Gastrocnemius medialis (tissue), 4 donors: Measurements from ENCODE around the gene TAS1R3. TPM values are rescaled to one million over a fixed set of nuclear protein-coding genes. Genes with fewer than 3 reads are reported as not detected.
A peak's percentile ranks its signal among the peaks of the same experiment; 100 is the strongest.
"Not testable (repeated sequence)": the region's sequence is repeated elsewhere in the genome, so short reads cannot be mapped to it uniquely, and the experiment has no call there.

ENCODE experiments used
- ATAC-seq, 2 donors: fragments of 150-250 bp; one replicate each; pipeline ENCODE4 v1.9.1; 2016
- DNase-seq, 2 donors: peaks; one replicate each; pipeline ENCODE4 v3.0.0-alpha.2; 2019
- H3K27ac ChIP-seq, 4 donors: fragments of 200-600 bp; sonication (generic); 1 replicate in 1 of 4; 2 replicates in 3 of 4; pipeline ENCODE4 v1.5.1; 2016 to 2018; ENCODE audit warnings: mild to moderate bottlenecking in 2 of 4, moderate library complexity in 1 of 4
- H3K27me3 ChIP-seq, 3 donors: fragments of 200-600 bp; sonication (generic) in 2 of 3; 1 replicate in 1 of 3; 2 replicates in 2 of 3; pipeline versions ENCODE4 v1.5.1 to v1.6.0; 2016 to 2019; ENCODE audit warnings: mild to moderate bottlenecking in 1 of 3, moderate library complexity in 1 of 3
- H3K36me3 ChIP-seq, 2 donors: fragments of 200-600 bp; sonication (generic) in 1 of 2; one replicate each; pipeline ENCODE4 v1.5.1; 2017 to 2018
- H3K4me1 ChIP-seq, 2 donors: fragments of 200-600 bp; sonication (generic) in 1 of 2; one replicate each; pipeline ENCODE4 v1.5.1; 2016 to 2017; ENCODE audit warnings: mild to moderate bottlenecking in 2 of 2
- H3K4me3 ChIP-seq, 4 donors: fragments of 200-600 bp; sonication (generic) in 3 of 4; 1 replicate in 1 of 4; 2 replicates in 3 of 4; pipeline ENCODE4 v1.5.1; 2016 to 2019; ENCODE audit warnings: mild to moderate bottlenecking in 2 of 4
- H3K9me3 ChIP-seq, 3 donors: fragments of 200-600 bp; sonication (generic) in 2 of 3; 1 replicate in 1 of 3; 2 replicates in 2 of 3; pipeline ENCODE4 v1.5.1; 2016 to 2019
- CTCF ChIP-seq, 5 experiments: fragments of 450-650 bp in 3 of 5; fragments of 200-600 bp in 2 of 5; sonication (generic) in 2 of 5; IDR thresholded peaks in 4 of 5; conservative IDR thresholded peaks in 1 of 5; 1 replicate in 4 of 5; 2 replicates in 1 of 5; pipeline ENCODE4 v1.5.1; 2016 to 2019; ENCODE audit warnings: antibody characterized with exemption in 5 of 5, mild to moderate bottlenecking in 3 of 5, moderate library complexity in 3 of 5
- POLR2A ChIP-seq, 2 donors: fragments of 450-650 bp; IDR thresholded peaks; one replicate each; pipeline ENCODE4 v1.6.1; 2017; ENCODE audit warnings: antibody characterized with exemption in 2 of 2, mild to moderate bottlenecking in 2 of 2, moderate library complexity in 2 of 2
- in situ Hi-C, 4 donors: fragments of 200-750 bp; cut with MboI; loops; one replicate each; pipeline versions ENCODE4 v1.15.0 to v1.8.0; 2017; ENCODE audit warnings: low sequenced_read_pairs in 4 of 4
- intact Hi-C: fragments of 100-400 bp; cut with DNase I; formaldehyde crosslinking; loops from one replicate; pipeline ENCODE4 v1.15.1; 2023; ENCODE audit warnings: low total_unique reads
- total RNA-seq, 4 donors: library from RNA; depleted of rRNA; stranded (reverse); fragments of >200 nt; gene quantifications; one replicate each; pipeline versions ENCODE4 v1.1.0 to v1.2.3, GENCODE V29; 2016

TAS1R3 gene
- total RNA-seq, 4 donors from 2014 or later = 0.20 to 0.44 TPM; not detected in 2

- DNase-seq (no peak), ATAC-seq (no peak)
- in situ Hi-C loops = no loop called here
- H3K4me3 ChIP-seq = no peak overlapping the region
- H3K27ac ChIP-seq = no peak overlapping the region
- peaks cover 8% of the 10 kb centered on the region in 2 donors for H3K4me1 ChIP-seq
- H3K27me3 ChIP-seq = peaks cover 0 to 1% (median 0%) of the 10 kb centered on the region in 3 donors
- H3K9me3 ChIP-seq = no peaks in the 10 kb centered on the region
- intact Hi-C loops = no loop called here
- no peak for TF ChIP-seq CTCF (IDR thresholded peaks at IDR 0.05 in 4 of 5, conservative IDR thresholded peaks at IDR 0.05 in 1 of 5)
- TF ChIP-seq POLR2A (IDR thresholded peaks at IDR 0.05) = no peak
- no peaks in the 10 kb centered on the region for H3K36me3 ChIP-seq
Observed at GRCh38 chr1:1367315-1367714, 36.2 kb downstream of the TAS1R3 start.

DNA sequence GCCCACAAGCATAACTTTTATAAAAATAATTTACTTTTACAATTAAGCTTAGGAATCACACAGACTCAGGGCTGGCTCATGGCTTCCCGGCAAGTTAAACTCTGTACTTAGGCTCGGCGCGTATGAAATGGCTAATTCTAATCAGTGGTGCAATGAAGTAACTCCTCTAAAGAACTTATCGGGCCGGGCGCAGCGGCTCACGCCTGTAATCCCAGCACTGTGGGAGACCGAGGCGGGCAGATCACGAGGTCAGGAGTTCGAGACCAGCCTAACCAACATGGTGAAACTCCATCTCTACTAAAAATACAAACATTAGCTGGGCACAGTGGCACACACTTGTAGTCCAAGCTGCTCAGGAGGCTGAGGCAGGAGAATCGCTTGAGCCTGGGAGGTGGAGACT, 39.0 kb downstream of the TAS1R3 start:
- in situ Hi-C loops, H3K4me3 ChIP-seq, H3K9me3 ChIP-seq, H3K27ac ChIP-seq, H3K27me3 ChIP-seq, DNase-seq, ATAC-seq: not testable (repeated sequence)
- Histone ChIP-seq H3K36me3 (peaks cover 0 to 11% of the 10 kb centered on the region in 2 donors), H3K4me1 (peaks cover 23 to 29% of the 10 kb centered on the region in 2 donors)
- intact Hi-C loops = loop anchor here (10.0 kb wide), 1 partner anchor 135 kb away; no protein-coding TSS in a partner anchor

- H3K4me3 ChIP-seq = no peak overlapping the region
- no peak for TF ChIP-seq POLR2A (IDR thresholded peaks at IDR 0.05)
- TF ChIP-seq CTCF (IDR thresholded peaks at IDR 0.05 in 4 of 5, conservative IDR thresholded peaks at IDR 0.05 in 1 of 5) = no peak
- no peaks in the 10 kb centered on the region for H3K9me3 ChIP-seq
- intact Hi-C loops (loop anchor here (10.0 kb wide), 1 partner anchor 134 kb away; no protein-coding TSS in a partner anchor), in situ Hi-C loops (no loop called here)
- H3K27ac ChIP-seq = no peak overlapping the region
- H3K27me3 ChIP-seq = no peaks in the 10 kb centered on the region
- DNase-seq (no peak), ATAC-seq (no peak)
- peaks cover 0 to 11% of the 10 kb centered on the region in 2 donors for H3K36me3 ChIP-seq
- peaks cover 26 to 31% of the 10 kb centered on the region in 2 donors for H3K4me1 ChIP-seq
Observed at GRCh38 chr1:1370771-1371300, 39.8 kb downstream of the TAS1R3 start.

DNA sequence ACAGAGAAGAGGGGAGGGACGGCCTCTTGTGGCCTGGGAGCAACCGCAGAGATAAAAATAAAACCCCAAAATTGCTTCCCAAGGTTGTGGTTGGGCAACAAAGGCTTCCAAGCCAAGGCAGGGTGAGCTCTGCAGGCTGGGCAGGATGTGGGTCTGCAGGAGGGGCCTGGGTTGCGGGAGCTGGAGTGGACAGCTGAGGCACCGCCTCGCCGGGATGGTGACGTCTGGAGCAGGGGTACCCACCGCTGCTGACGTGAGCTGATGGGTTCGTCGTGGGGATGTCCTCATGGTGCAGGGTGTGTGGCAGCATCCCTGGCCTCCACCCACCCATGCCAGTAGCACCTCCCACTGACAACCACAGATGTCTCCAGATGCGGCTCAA, 40.3 kb downstream of the TAS1R3 start:
- intact Hi-C loops (loop anchor here (10.0 kb wide), 1 partner anchor 133 kb away; no protein-coding TSS in a partner anchor), in situ Hi-C loops (no loop called here)
- TF ChIP-seq POLR2A (IDR thresholded peaks at IDR 0.05) = no peak
- TF ChIP-seq CTCF (IDR thresholded peaks at IDR 0.05 in 4 of 5, conservative IDR thresholded peaks at IDR 0.05 in 1 of 5) = no peak

GRCh38 chr1:1371746-1372711, 40.9 kb downstream of the TAS1R3 start:
- TF ChIP-seq CTCF (IDR thresholded peaks at IDR 0.05 in 4 of 5, conservative IDR thresholded peaks at IDR 0.05 in 1 of 5) (peak; percentile 89 to 97 (median 94)), POLR2A (IDR thresholded peaks at IDR 0.05) (no peak)
- in situ Hi-C loops (no loop called here), intact Hi-C loops (loop anchor here (1.0 to 10.0 kb wide), 2 partner anchors 18 to 133 kb away; no protein-coding TSS in a partner anchor)
- H3K36me3 ChIP-seq = peaks cover 0 to 11% of the 10 kb centered on the region in 2 donors
- peaks cover 28 to 38% of the 10 kb centered on the region in 2 donors for H3K4me1 ChIP-seq
- H3K4me3 ChIP-seq = no peak overlapping the region
- H3K9me3 ChIP-seq = no peaks in the 10 kb centered on the region
- H3K27ac ChIP-seq = peak overlapping the region; percentile 5 to 51 (median 38)
- DNase-seq (peak in 1 of 2 donors; percentile 63), ATAC-seq (peak in 1 of 2 donors; percentile 17)
- H3K27me3 ChIP-seq = no peaks in the 10 kb centered on the region

More for the DNA sequence above, 40.3 kb downstream of the TAS1R3 start:
- no peak overlapping the region for H3K27ac ChIP-seq
- H3K9me3 ChIP-seq = no peaks in the 10 kb centered on the region
- no peak overlapping the region for H3K4me3 ChIP-seq
- H3K27me3 ChIP-seq = no peaks in the 10 kb centered on the region
- ATAC-seq = no peak
- no peak for DNase-seq
- peaks cover 28 to 37% of the 10 kb centered on the region in 2 donors for H3K4me1 ChIP-seq
- peaks cover 0 to 11% of the 10 kb centered on the region in 2 donors for H3K36me3 ChIP-seq
